ENCODE data around the gene MACF1.

- TF ChIP-seq, protein P1, sequence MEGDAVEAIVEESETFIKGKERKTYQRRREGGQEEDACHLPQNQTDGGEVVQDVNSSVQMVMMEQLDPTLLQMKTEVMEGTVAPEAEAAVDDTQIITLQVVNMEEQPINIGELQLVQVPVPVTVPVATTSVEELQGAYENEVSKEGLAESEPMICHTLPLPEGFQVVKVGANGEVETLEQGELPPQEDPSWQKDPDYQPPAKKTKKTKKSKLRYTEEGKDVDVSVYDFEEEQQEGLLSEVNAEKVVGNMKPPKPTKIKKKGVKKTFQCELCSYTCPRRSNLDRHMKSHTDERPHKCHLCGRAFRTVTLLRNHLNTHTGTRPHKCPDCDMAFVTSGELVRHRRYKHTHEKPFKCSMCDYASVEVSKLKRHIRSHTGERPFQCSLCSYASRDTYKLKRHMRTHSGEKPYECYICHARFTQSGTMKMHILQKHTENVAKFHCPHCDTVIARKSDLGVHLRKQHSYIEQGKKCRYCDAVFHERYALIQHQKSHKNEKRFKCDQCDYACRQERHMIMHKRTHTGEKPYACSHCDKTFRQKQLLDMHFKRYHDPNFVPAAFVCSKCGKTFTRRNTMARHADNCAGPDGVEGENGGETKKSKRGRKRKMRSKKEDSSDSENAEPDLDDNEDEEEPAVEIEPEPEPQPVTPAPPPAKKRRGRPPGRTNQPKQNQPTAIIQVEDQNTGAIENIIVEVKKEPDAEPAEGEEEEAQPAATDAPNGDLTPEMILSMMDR (conservative IDR thresholded peaks at IDR 0.05) = no peak
- no peak for TF ChIP-seq EZH2 (IDR thresholded peaks at IDR 0.05; ENCODE audit: low read depth)
Measured at GRCh38 chr1:39497585-39497984, 293.1 kb downstream of the MACF1 start.

All from PC-9 (cell line).